ENCODE measurements around the gene COPS7B.

Gene COPS7B

DNA sequence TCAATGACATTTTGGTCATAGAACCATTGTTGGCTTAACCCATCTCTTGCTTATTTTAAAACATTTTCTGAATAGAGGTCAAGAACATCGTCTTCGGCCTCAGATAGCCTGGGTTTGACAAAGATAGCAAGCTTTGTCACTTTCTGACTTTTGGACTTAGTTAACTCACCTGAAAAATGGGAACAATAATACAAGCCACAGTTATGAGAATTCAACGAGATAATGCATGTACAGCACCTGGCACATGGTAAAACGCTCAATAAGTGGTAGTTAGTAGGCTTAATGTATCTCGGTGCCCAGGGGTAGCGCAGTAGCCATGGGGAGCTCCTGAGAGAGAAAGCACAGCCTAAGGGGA is 446 bp upstream of the COPS7B start:
- DNase-seq (ENCODE audit: low read depth), result no peak

GRCh38 chr2:231786917-231787292 is 660 bp downstream of the COPS7B start:
- DNase-seq (ENCODE audit: low read depth), result no peak

DNA sequence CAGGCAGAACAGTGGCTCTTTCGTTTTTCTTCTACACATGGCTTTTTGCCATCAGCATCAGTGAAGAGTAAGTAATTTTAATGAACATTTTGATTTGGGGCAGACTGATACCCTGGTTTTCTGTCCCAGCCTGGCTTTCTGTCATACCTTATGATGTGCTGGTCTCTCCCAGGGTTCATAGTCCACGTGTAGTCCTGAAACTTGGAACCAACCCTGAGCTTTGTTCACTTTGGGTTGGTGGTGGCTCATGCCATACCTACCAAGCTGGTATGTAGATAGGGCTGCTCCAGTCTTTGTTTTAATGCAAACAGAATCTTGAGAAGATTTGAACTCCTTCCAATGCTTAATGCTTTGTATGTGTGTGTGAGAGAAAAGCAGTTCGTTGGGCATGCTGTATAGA is 4.9 kb downstream of the COPS7B start:
- no peak for DNase-seq (ENCODE audit: low read depth)

- DNase-seq (ENCODE audit: low read depth), result no peak
Observed at GRCh38 chr2:231794383-231794782, 8.1 kb downstream of the COPS7B start.

- DNase-seq (ENCODE audit: low read depth), result no peak
Observed at GRCh38 chr2:231795525-231796327, 9.5 kb downstream of the COPS7B start.

- DNase-seq (ENCODE audit: low read depth), result no peak
Observed at GRCh38 chr2:231800493-231801091, 14.3 kb downstream of the COPS7B start.

GRCh38 chr2:231803501-231804138 is 17.4 kb downstream of the COPS7B start:
- no peak for DNase-seq (ENCODE audit: low read depth)

- DNase-seq (ENCODE audit: low read depth), result no peak
Observed at GRCh38 chr2:231807020-231807419, 20.8 kb downstream of the COPS7B start.

- DNase-seq (ENCODE audit: low read depth), result no peak
Observed at GRCh38 chr2:231810905-231811304, 24.7 kb downstream of the COPS7B start.

DNA sequence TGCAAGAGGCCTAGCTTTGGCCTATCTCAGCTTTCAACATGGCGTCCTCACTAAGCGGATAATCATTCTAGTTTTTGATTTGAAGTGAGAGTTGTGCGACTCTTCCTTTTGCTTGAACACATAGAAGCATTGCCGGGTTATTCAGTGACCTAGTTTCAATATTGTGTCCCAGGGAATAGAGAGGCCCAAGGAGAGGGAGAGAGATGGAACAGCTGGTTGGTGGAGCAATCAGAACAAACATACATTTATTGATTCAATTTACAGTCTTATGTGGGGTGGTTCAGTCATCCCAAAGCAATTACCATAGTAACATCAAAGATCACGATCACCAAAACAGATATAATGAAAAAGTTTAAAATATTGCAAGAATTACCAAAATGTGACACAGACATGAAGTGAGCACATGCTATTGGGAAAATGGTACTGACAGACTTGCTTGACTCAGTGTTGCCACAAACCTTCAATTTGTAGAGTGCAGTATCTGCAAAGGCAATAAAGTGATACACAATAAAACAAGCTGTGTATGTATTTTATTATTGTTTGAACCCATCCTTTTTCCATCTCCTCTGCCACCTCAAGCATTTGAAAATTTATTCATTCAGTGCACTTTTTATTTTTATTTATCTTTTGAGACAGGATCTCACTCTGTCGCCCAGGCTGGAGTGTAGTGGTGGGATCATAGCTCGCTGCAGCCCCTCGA is 30.2 kb downstream of the COPS7B start:
- DNase-seq (ENCODE audit: low read depth), result no peak

DNA sequence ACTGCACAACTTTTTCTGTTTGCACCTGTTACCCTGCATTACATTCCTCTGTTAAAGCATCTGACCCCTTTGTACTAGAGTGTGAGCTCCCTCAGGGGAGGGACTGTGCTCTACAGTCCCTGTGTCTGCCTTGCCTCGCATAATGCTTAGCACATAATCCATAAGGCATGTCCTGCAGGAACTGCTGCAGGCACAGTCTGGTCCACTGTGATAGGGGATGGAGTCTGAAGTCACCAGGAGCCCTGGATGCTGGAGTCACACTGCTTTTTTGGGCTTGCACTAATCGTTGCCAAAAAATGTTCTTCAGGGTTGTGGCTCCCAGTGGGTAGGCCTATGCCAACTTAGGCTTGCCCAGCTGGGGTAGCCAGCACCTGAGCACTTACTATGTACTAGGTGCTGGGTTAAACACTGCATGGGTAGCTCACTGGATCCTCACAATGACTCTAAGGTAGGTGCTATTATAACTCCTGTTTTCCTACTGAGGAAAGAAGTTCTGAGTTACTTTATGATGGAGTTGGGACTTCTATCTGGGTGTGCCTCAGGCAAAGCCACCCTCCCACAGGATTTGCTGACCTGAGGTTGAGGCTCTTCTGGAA is 33.3 kb downstream of the COPS7B start:
- DNase-seq (ENCODE audit: low read depth), result no peak

DNA sequence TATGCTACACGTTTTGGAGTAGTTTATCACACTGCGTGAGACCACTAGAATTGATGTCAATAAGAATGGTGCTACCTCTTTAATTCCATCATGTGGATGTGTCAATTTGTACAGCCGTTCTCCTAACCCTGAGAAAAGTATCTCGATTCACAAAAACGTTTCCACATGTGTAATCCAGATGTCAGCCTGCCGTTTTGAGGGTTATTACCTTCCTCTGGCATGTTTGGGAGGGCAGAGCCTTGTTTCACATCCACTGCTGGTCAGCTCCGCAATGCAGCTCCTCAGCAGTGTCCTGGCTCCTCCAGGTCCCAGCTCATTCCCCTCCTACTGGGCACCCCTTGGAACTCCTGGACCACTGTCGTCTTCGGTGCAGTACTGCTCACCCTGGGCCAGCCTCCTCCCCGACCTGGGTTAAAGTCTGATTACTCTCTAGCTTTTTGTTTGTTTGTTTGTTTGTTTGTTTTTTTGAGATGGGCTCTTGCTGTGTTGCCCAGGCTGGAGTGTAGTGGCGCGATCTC is 34.6 kb downstream of the COPS7B start:
- DNase-seq (ENCODE audit: low read depth), result no peak

DNA sequence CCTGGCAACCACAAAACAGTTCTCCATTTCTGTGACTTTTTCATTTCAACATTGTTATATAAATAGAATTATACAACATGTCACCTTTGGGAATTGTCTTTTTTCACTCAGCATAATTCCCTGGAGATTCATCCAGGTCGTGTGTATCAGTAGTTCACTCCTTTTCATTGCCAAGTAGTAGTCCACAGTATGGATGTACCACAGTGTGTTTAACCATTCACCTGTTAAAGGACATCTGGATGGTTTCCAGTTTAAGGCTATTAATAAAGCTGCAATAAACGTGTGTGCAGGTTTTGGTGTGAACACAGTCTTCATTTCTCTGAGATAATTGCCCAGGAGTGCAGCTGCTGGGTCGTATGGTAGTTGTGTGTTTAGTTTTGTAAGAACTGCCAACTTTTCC is 35.7 kb downstream of the COPS7B start:
- no peak for DNase-seq (ENCODE audit: low read depth)

DNA sequence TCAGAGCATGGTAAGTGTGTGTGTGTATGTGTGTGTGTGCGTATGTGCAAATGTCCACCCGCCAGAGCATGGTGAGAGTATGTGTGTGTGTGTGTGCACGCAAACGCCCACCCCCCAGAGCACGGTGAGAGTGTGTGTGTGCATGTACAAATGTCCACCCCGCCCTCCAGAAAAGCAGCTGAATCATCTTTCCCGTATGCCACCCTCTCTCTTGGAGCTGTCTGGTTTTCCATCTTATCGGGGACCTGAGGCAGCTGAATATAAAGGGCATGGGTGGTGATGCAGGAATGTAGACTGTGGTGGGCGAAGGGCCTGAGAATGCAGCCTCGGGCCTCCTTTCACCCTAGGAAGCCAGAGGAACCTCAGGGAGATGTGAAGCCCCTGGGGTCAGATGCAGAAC is 66.9 kb downstream of the COPS7B start:
- no peak for DNase-seq (ENCODE audit: low read depth)

DNA sequence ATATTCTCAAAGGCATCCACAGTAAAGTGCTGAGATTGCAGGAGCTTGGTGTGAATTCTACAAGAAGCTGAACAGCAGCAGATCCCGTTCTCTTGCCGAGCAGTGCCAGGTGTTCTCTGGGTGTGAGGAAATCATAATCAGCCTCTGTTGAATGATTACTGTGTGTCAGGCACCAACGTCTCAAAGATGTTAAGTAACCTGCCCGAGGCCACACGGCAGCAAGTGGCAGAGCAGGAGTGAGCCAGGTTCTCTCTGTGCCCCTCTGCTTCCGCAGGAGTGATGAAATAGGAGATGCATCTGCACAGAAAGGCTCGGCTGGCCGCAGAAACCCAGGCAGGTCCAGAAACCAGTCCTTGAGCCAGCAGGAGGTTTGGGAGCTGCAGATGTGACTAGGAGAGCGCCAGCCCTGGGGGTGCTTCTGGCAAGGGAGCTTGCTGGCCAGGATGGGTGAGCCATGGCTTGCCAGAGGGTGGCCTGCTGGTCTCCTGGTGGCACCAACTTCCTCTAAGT is 68.4 kb downstream of the COPS7B start:
- DNase-seq (ENCODE audit: low read depth), result no peak

GRCh38 chr2:231856959-231857358 is 70.7 kb downstream of the COPS7B start:
- no peak for DNase-seq (ENCODE audit: low read depth)
